ENCODE data around the gene ALKAL2.
"Not testable (repeated sequence)": the region's sequence is repeated elsewhere in the genome, so short reads cannot be mapped to it uniquely, and the experiment has no call there.

The ALKAL2 gene, protein sequence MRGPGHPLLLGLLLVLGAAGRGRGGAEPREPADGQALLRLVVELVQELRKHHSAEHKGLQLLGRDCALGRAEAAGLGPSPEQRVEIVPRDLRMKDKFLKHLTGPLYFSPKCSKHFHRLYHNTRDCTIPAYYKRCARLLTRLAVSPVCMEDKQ

GRCh38 chr2:287911-288757 is at the start of gene ALKAL2:
TSS of gene ALKAL2 (minus strand) at chr2:288091. CDS start at chr2:287835, 256 bp downstream.
- no peaks in the 10 kb centered on the region for H3K36me3 ChIP-seq (ENCODE audit: insufficient read depth, low read length)
- no peaks in the 10 kb centered on the region for H3K9me3 ChIP-seq (ENCODE audit: control insufficient read depth, insufficient read depth, low read length)
- H3K9ac ChIP-seq (ENCODE audit: low read depth, low read length), result peak within 1 kb of the TSS; percentile 68
- peaks cover 27% of the 10 kb centered on the region for H3K4me1 ChIP-seq (ENCODE audit: insufficient read depth, low read length)

DNA sequence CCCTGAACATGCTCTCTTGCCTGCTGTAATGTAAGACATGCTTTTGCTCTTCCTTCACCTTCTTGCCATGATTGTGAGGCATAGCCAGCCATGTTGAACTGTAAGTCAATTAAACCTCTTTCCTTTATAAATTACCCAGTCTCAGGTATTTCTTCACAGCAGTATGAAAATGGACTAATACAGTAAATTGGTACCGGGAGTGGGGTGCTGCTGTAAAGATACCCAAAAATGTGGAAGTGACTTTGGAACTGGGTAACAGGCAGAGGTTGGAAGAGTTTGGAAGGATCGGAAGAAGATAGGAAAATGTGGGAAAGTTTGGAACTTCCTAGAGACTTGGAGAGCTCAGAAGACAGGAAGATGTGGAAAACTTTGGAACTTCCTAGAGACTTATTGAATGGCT is 49.1 kb upstream of the ALKAL2 start:
- not testable (repeated sequence) for H3K9me3 ChIP-seq (ENCODE audit: control insufficient read depth, insufficient read depth, low read length); H3K9ac ChIP-seq (ENCODE audit: low read depth, low read length); H3K36me3 ChIP-seq (ENCODE audit: insufficient read depth, low read length); H3K4me1 ChIP-seq (ENCODE audit: insufficient read depth, low read length)

DNA sequence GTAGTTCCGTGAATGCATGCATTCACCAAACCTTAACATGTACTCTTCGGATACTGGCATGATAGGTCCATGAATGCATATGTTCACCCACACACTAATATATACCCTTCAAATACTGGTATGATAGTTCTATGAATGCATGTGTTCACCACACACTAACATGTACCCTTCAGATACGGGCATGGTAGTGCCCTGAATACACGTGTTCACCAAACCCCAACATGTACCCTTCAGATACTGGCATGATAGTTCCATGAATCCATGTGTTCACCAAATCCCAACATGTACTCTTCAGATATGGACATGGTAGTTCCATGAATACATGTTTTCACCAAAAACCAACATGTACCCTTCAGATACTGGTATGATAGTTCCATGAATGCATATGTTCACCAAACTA is 48.5 kb upstream of the ALKAL2 start:
- H3K4me1 ChIP-seq (ENCODE audit: insufficient read depth, low read length), result 0 out of 2 replicates have a peak, but pooled peaks cover 3% of the 10 kb centered on the region
- H3K36me3 ChIP-seq (ENCODE audit: insufficient read depth, low read length), result no peaks in the 10 kb centered on the region
- no peak overlapping the region for H3K9ac ChIP-seq (ENCODE audit: low read depth, low read length)
- H3K9me3 ChIP-seq (ENCODE audit: control insufficient read depth, insufficient read depth, low read length), result peaks cover 8% of the 10 kb centered on the region

DNA sequence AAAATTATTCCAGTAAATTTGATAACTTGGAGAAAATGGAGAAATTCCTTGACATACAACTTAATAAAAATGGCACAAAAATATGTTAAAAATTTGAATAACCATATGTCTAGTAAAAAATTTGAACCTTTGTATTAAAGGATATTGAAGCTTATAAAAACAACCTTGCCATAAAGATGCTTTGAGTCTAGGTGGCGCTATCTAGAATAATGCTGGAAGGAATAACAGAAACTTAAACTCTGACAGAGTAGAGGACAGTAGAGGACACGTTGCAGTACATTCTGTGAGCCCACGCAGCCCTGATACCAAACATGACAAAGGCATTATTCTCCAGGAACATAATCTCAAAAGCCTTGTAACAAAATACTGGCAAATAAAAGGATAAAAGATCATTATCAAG is 44.7 kb upstream of the ALKAL2 start:
- H3K9ac ChIP-seq (ENCODE audit: low read depth, low read length), result no peak overlapping the region
- no peaks in the 10 kb centered on the region for H3K4me1 ChIP-seq (ENCODE audit: insufficient read depth, low read length)
- no peaks in the 10 kb centered on the region for H3K36me3 ChIP-seq (ENCODE audit: insufficient read depth, low read length)
- peaks cover 8% of the 10 kb centered on the region for H3K9me3 ChIP-seq (ENCODE audit: control insufficient read depth, insufficient read depth, low read length)

DNA sequence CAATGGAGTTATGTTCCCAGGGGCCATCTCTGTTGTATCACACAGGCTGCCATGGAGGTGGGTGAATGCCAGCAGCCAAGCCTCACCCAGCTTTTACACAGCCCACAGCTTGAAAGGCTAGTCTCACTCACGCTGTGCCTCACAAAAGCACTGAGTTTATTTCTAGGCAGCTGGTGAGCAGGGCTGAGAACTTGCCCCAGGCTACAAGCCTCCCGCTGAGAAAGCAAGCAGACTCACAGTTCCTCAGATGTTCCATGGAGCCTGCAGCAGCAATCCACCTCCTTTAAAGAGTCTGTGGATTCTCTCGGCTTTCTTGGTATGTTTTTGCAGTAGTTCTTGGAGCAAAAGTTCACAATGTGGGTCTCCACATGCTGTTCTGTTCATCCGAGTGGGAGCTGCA is 40.9 kb upstream of the ALKAL2 start:
- Histone ChIP-seq H3K4me1 (ENCODE audit: insufficient read depth, low read length) (no peaks in the 10 kb centered on the region), H3K36me3 (ENCODE audit: insufficient read depth, low read length) (no peaks in the 10 kb centered on the region), H3K9ac (ENCODE audit: low read depth, low read length) (no peak overlapping the region), H3K9me3 (ENCODE audit: control insufficient read depth, insufficient read depth, low read length) (peaks cover 5% of the 10 kb centered on the region; the same call in 1 of the 2 replicates)

DNA sequence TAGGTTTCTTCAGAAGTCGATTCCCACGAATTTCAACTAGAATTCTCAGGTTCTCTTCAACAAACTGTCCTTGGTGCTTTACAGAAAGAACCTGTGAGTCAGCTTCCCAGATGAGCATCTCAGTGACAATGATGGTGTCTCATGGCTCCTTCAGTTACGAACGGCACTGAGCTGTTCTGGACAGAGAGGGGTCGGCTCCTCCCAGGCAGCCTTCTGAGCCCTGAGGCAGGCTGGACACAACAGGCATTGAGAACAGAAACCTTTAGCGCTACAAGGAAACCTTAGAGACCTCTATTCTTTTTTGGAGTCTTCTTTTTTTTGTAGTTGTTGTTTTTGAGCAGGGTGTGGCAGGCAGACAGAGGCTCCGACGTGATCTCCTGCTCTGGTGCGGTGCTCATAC is 35.1 kb upstream of the ALKAL2 start:
- Histone ChIP-seq H3K9ac (ENCODE audit: low read depth, low read length) (no peak overlapping the region), H3K4me1 (ENCODE audit: insufficient read depth, low read length) (no peaks in the 10 kb centered on the region), H3K36me3 (ENCODE audit: insufficient read depth, low read length) (no peaks in the 10 kb centered on the region), H3K9me3 (ENCODE audit: control insufficient read depth, insufficient read depth, low read length) (no peaks in the 10 kb centered on the region)

GRCh38 chr2:322326-322725 is 34.4 kb upstream of the ALKAL2 start:
- H3K9me3 ChIP-seq (ENCODE audit: control insufficient read depth, insufficient read depth, low read length), result no peaks in the 10 kb centered on the region
- H3K4me1 ChIP-seq (ENCODE audit: insufficient read depth, low read length), result peaks cover 7% of the 10 kb centered on the region
- no peak overlapping the region for H3K9ac ChIP-seq (ENCODE audit: low read depth, low read length)
- H3K36me3 ChIP-seq (ENCODE audit: insufficient read depth, low read length), result no peaks in the 10 kb centered on the region

DNA sequence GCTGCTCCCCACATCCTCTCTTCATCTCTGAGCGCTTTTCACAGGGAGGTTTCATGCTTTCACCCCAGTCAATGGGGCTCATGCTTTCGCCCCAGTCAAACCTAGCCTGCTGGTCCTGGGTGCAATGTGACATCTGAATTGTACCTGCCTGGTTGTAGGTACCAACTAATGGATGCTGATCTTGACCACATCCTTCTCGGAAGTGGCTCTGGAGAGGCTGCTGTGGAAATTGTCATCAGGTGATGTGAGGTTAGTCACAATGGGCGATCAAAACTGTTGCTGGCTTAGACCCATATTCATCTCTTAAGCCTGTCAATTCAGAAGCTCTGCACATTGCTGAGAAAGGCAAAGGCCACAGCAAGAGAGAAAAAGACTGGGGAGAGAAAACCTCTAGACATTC is 32.7 kb upstream of the ALKAL2 start:
- Histone ChIP-seq H3K9me3 (ENCODE audit: control insufficient read depth, insufficient read depth, low read length) (no peaks in the 10 kb centered on the region), H3K9ac (ENCODE audit: low read depth, low read length) (no peak overlapping the region), H3K36me3 (ENCODE audit: insufficient read depth, low read length) (no peaks in the 10 kb centered on the region), H3K4me1 (ENCODE audit: insufficient read depth, low read length) (peaks cover 8% of the 10 kb centered on the region)

DNA sequence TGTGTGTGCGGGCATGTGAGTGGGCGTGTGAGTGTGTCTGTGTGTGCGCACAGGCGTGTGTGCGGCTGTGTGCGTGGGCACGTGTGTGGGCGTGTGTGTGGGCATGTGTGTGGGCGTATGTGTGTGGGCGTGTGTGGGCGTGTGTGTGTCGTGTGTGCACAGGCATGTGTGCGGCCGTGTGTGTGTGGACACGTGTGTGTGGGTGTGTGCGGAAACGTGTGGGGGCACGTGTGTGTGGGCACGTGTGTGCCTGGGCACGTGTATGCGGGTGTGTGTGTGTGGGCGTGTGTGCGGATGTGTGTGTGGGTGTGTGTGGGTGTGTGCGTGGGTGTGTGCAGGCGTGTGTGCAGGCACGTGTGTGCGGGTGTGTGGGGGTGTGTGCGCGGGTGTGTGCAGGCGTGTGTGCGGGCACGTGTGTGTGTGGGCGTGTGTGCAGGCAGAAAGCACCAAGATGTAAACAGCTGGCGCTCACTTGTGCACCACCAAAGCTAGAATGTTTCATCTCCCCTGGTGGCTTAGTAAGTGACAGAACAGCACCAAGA is 31.2 kb upstream of the ALKAL2 start:
- Histone ChIP-seq H3K9me3 (ENCODE audit: control insufficient read depth, insufficient read depth, low read length) (no peaks in the 10 kb centered on the region), H3K4me1 (ENCODE audit: insufficient read depth, low read length) (peaks cover 11% of the 10 kb centered on the region), H3K36me3 (ENCODE audit: insufficient read depth, low read length) (no peaks in the 10 kb centered on the region), H3K9ac (ENCODE audit: low read depth, low read length) (no peak overlapping the region)

- Histone ChIP-seq H3K9ac (ENCODE audit: low read depth, low read length) (no peak overlapping the region; the same call in 1 of the 2 replicates), H3K9me3 (ENCODE audit: control insufficient read depth, insufficient read depth, low read length) (no peaks in the 10 kb centered on the region), H3K36me3 (ENCODE audit: insufficient read depth, low read length) (no peaks in the 10 kb centered on the region), H3K4me1 (ENCODE audit: insufficient read depth, low read length) (peaks cover 12% of the 10 kb centered on the region)
Observed at GRCh38 chr2:317501-318424, 29.9 kb upstream of the ALKAL2 start.

GRCh38 chr2:316381-316780 is 28.5 kb upstream of the ALKAL2 start:
- H3K36me3 ChIP-seq (ENCODE audit: insufficient read depth, low read length), result no peaks in the 10 kb centered on the region
- no peaks in the 10 kb centered on the region for H3K9me3 ChIP-seq (ENCODE audit: control insufficient read depth, insufficient read depth, low read length)
- H3K9ac ChIP-seq (ENCODE audit: low read depth, low read length), result no peak overlapping the region
- peaks cover 12% of the 10 kb centered on the region for H3K4me1 ChIP-seq (ENCODE audit: insufficient read depth, low read length)

DNA sequence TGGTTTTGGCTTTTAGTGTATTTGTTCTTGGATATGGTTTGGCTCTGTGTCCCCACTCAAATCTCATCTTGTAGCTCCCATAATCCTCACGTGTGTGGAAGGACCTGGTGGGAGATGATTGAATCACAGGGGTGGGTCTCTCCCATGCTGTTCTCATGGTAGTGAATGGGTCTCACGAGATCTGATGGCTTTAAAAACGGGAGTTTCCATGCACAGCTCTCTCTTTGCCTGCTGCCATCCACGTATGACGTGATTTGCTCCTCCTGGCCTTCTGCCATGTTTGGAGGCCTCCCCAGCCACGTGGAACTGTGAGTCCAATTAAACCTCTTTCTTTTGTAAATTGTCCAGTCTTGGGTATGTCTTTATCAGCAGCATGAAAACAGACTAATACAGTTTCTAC is 28.0 kb upstream of the ALKAL2 start:
- H3K9ac ChIP-seq (ENCODE audit: low read depth, low read length); H3K9me3 ChIP-seq (ENCODE audit: control insufficient read depth, insufficient read depth, low read length); H3K36me3 ChIP-seq (ENCODE audit: insufficient read depth, low read length): not testable (repeated sequence)
- H3K4me1 ChIP-seq (ENCODE audit: insufficient read depth, low read length), result peaks cover 12% of the 10 kb centered on the region

- peaks cover 17% of the 10 kb centered on the region for H3K4me1 ChIP-seq (ENCODE audit: insufficient read depth, low read length)
- no peak overlapping the region for H3K9ac ChIP-seq (ENCODE audit: low read depth, low read length)
- no peaks in the 10 kb centered on the region for H3K36me3 ChIP-seq (ENCODE audit: insufficient read depth, low read length)
- no peaks in the 10 kb centered on the region for H3K9me3 ChIP-seq (ENCODE audit: control insufficient read depth, insufficient read depth, low read length)
Observed at GRCh38 chr2:314561-315336, 26.9 kb upstream of the ALKAL2 start.

DNA sequence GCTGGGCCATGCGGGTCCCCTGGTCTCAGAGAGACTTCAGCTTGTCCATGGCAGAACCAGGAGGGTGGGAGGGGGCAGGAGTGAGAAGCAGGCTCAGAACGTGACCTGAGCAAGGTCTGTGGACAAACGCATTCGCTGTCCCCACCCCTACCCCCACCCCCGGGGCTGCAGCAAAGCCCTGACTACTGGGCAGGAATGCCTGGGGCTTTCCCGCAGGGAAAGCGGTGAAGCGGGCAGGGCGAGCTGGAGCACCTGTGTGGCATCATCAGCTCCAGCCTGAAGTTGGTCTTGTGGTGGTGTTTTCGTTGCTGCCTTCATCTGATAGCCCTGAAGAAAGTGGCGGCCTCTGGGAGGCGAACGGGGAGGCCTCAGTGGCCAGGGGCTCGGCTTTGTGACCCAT is 26.1 kb upstream of the ALKAL2 start:
- Histone ChIP-seq H3K4me1 (ENCODE audit: insufficient read depth, low read length) (peaks cover 25% of the 10 kb centered on the region), H3K36me3 (ENCODE audit: insufficient read depth, low read length) (no peaks in the 10 kb centered on the region), H3K9ac (ENCODE audit: low read depth, low read length) (no peak overlapping the region), H3K9me3 (ENCODE audit: control insufficient read depth, insufficient read depth, low read length) (no peaks in the 10 kb centered on the region)
